Astrocyte (in vitro differentiated cells and primary cell): ENCODE data around the gene TMCC1.

Experiments used
- CTCF ChIP-seq: IDR thresholded peaks from 2 replicates; pipeline ENCODE4 v1.5.1; 2011; ENCODE audit warnings: low read depth, mild to moderate bottlenecking, inconsistent platforms, low read length, moderate library complexity; ENCODE audit not compliant: insufficient read depth
- EZH2 ChIP-seq: IDR thresholded peaks from 2 replicates; pipeline ENCODE4 v1.6.1; 2012; ENCODE audit warnings: mild to moderate bottlenecking, low read length, inconsistent platforms; ENCODE audit not compliant: insufficient read depth

GRCh38 chr3:129694228-129694627 lies 199.3 kb downstream of the TMCC1 start:
- TF ChIP-seq CTCF (no peak), EZH2 (no peak)
